Calu3 (cell line): ENCODE measurements around the gene NEK11. TPM values are rescaled to one million over a fixed set of nuclear protein-coding genes. Genes with fewer than 3 reads are reported as not detected.

ENCODE experiments used
- BruUV-seq: library from RNA; stranded (reverse); fragments of 400-500 nt; replicated peaks from 2 replicates; lab custom pipeline; 2021; lab: Mats Ljungman, UMichigan
- CTCF ChIA-PET: fragments of 300-600 bp; sonication (Branson Sonifier 250); formaldehyde crosslinking; loops from one replicate; lab custom pipeline; 2022; ENCODE audit warnings: antibody characterized with exemption; lab: Charles Lee
- DNase-seq: peaks from one replicate; pipeline ENCODE4 v3.0.0; 2022
- H3K27ac Mint-ChIP-seq: one replicate; pipeline ENCODE4 v1.8.0; 2022; ENCODE audit warnings: mixed read lengths; ENCODE audit not compliant: unreplicated experiment
- H3K27me3 Mint-ChIP-seq: one replicate; pipeline ENCODE4 v1.8.0; 2022; ENCODE audit warnings: mixed read lengths; ENCODE audit not compliant: unreplicated experiment
- H3K36me3 Mint-ChIP-seq: one replicate; pipeline ENCODE4 v1.8.0; 2022; ENCODE audit warnings: mild to moderate bottlenecking, moderate library complexity, mixed read lengths; ENCODE audit not compliant: insufficient read depth, unreplicated experiment
- H3K4me1 Mint-ChIP-seq: one replicate; pipeline ENCODE4 v1.8.0; 2022; ENCODE audit warnings: mild to moderate bottlenecking, low read depth, mixed read lengths; ENCODE audit not compliant: unreplicated experiment
- H3K4me3 Mint-ChIP-seq: one replicate; pipeline ENCODE4 v1.8.0; 2022; ENCODE audit warnings: mild to moderate bottlenecking, low read depth, moderate library complexity, mixed read lengths; ENCODE audit not compliant: unreplicated experiment
- H3K9me3 Mint-ChIP-seq: one replicate; pipeline ENCODE4 v1.8.0; 2022; ENCODE audit warnings: low read depth, mixed read lengths; ENCODE audit not compliant: unreplicated experiment
- intact Hi-C: fragments of 100-400 bp; cut with micrococcal nuclease; formaldehyde crosslinking; loops from one replicate; pipeline ENCODE4 v1.10.0; 2022; ENCODE audit not compliant: unreplicated experiment
- total RNA-seq: library from RNA; stranded (reverse); gene quantifications from 2 replicates; pipeline ENCODE4 v1.2.3, GENCODE V29; 2022
- TF ChIP-seq, protein P1 (sequence below): fragments of 200-600 bp; IDR thresholded peaks from one replicate; pipeline ENCODE4 v1.8.0; 2022; ENCODE audit warnings: antibody characterized with exemption; ENCODE audit not compliant: unreplicated experiment

NEK11 gene
- total RNA-seq, 1 experiment from 2014 or later: 23.9 TPM

DNA sequence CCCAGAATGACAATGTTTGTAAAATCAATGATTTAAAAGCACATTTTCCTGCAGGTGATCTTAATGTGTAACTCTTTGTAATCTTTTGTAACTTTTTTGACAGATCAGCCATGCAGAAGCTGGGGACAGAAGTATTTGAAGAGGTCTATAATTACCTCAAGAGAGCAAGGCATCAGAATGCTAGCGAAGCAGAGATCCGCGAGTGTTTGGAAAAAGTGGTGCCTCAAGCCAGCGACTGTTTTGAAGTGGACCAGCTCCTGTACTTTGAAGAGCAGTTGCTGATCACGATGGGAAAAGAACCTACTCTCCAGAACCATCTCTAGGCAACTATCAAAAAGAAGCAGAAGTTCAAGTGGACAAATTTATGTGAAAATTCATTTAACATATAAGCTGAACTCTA, 322.8 kb downstream of the NEK11 start:
- H3K27ac Mint-ChIP-seq: no peak overlapping the region
- peaks cover 3% of the 10 kb centered on the region for H3K9me3 Mint-ChIP-seq
- intact Hi-C loops: no loop called here
- H3K4me1 Mint-ChIP-seq: peaks cover 50% of the 10 kb centered on the region
- no peaks in the 10 kb centered on the region for H3K27me3 Mint-ChIP-seq
- H3K4me3 Mint-ChIP-seq: no peak overlapping the region
- TF ChIP-seq, protein P1, sequence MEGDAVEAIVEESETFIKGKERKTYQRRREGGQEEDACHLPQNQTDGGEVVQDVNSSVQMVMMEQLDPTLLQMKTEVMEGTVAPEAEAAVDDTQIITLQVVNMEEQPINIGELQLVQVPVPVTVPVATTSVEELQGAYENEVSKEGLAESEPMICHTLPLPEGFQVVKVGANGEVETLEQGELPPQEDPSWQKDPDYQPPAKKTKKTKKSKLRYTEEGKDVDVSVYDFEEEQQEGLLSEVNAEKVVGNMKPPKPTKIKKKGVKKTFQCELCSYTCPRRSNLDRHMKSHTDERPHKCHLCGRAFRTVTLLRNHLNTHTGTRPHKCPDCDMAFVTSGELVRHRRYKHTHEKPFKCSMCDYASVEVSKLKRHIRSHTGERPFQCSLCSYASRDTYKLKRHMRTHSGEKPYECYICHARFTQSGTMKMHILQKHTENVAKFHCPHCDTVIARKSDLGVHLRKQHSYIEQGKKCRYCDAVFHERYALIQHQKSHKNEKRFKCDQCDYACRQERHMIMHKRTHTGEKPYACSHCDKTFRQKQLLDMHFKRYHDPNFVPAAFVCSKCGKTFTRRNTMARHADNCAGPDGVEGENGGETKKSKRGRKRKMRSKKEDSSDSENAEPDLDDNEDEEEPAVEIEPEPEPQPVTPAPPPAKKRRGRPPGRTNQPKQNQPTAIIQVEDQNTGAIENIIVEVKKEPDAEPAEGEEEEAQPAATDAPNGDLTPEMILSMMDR: no peak
- BruUV-seq: no TSS peak
- no peak for DNase-seq
- H3K36me3 Mint-ChIP-seq: no peaks in the 10 kb centered on the region
- CTCF ChIA-PET: interaction anchor here (0.6 to 2.4 kb wide), 6 partner anchors 10 to 33 kb away, joined by 3 to 11 read pairs (median 3); partner anchors contain the start of gene NUDT16

DNA sequence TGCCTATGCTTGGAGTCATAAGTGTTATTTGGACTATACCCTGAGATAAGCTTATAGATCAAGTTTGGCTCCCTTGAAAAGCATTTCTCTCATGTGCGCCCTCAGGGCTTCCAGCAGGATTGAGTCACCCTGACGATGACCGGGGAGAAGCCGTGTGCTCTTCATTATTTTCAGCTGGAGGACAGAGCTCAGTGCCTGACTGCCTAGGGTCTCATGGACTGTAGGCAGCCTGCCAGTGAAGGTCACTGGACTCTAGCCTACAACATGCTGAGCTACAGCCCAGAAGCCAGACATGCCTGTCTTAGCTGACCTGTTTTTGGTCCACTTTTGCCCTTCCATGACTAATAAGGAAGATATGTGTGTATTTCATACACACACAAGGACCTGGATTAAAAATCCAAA, 323.3 kb downstream of the NEK11 start:
- intact Hi-C loops: loop anchor here (2.0 kb wide), 1 partner anchor 33 kb away; no protein-coding TSS in a partner anchor
- CTCF ChIA-PET: interaction anchor here (0.7 to 2.4 kb wide), 4 partner anchors 11 to 28 kb away, joined by 3 to 11 read pairs (median 3); no protein-coding TSS in a partner anchor
- H3K27me3 Mint-ChIP-seq: no peaks in the 10 kb centered on the region
- peaks cover 50% of the 10 kb centered on the region for H3K4me1 Mint-ChIP-seq
- peak; percentile 41 for DNase-seq
- peaks cover 2% of the 10 kb centered on the region for H3K9me3 Mint-ChIP-seq
- no TSS peak for BruUV-seq
- TF ChIP-seq, protein P1: no peak
- no peak overlapping the region for H3K27ac Mint-ChIP-seq
- H3K36me3 Mint-ChIP-seq: no peaks in the 10 kb centered on the region
- no peak overlapping the region for H3K4me3 Mint-ChIP-seq

DNA sequence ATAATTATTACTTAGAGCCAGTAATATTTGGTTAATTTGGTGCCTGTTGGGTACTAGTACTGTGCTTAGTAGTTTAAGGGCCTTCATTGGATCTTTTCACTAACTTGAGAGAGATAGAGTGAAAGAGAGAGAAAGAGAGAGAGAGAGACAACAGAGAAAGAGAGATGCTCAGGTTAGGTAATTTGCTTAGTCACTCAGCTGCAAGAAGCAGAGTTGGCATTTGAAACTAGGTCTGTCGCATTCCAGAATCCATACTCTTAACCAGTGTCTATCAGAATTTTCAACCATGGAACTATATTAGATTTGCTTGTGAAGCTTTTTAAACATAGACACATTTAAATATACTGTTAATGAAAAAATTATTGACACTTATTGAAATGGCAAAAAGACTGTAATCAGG, 323.8 kb downstream of the NEK11 start:
- no peak overlapping the region for H3K4me3 Mint-ChIP-seq
- no peak for DNase-seq

DNA sequence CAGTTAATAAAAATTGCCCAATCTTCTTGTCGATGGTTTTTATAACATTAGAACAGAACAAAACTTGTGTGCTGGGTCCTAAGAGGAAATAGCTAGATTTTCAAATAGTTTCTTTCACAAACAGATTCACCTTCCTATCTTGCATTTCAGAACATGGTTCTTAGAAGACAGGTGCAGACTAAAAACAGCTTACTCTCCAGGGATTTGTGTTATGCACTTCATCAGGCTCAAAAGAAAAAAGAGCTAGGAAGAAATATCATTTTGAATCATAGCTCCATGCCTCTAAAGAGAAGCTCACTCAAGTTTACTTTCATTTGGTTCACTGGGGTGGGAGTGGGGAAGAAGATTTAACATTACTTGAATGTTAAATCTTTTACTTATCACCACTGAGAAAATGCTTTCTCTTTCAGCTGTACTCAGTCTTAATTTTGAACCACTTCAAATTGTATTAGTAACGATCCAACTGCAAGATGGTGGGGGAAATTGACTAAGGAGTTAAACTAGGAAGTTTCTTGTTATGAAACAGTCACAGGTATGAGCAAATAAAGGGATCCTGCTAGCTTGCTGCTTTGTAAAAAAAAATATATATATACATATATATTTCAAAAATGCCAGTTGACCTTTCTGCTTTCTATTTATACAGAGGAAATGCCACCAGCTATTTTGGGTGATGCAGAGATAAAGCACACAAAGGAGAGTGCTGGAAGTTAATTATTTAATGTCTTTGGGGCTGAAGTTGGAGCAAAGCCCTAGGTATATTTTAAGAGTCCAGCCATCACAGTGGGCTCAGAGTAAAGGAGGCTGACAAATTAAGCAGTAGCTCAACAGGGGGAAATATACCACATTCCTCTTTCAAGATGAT, 326.6 kb downstream of the NEK11 start:
- H3K36me3 Mint-ChIP-seq: no peaks in the 10 kb centered on the region
- intact Hi-C loops: no loop called here
- no peaks in the 10 kb centered on the region for H3K9me3 Mint-ChIP-seq
- H3K27me3 Mint-ChIP-seq: no peaks in the 10 kb centered on the region
- DNase-seq: no peak
- H3K27ac Mint-ChIP-seq: peak overlapping the region; percentile 9
- H3K4me3 Mint-ChIP-seq: peak overlapping the region; percentile 0
- no TSS peak for BruUV-seq
- peaks cover 49% of the 10 kb centered on the region for H3K4me1 Mint-ChIP-seq
- CTCF ChIA-PET: interaction anchor here (0.5 to 0.8 kb wide), 3 partner anchors 8 to 1463 kb away, joined by 3 to 4 read pairs (median 3); no protein-coding TSS in a partner anchor
- TF ChIP-seq, protein P1: no peak

More for the DNA sequence above, 323.8 kb downstream of the NEK11 start:
- no peak overlapping the region for H3K27ac Mint-ChIP-seq
- intact Hi-C loops: loop anchor here (2.0 kb wide), 1 partner anchor 34 kb away; no protein-coding TSS in a partner anchor
- BruUV-seq: no TSS peak
- peaks cover 50% of the 10 kb centered on the region for H3K4me1 Mint-ChIP-seq
- TF ChIP-seq, protein P1: no peak
- H3K9me3 Mint-ChIP-seq: peaks cover 2% of the 10 kb centered on the region
- H3K36me3 Mint-ChIP-seq: no peaks in the 10 kb centered on the region
- no peaks in the 10 kb centered on the region for H3K27me3 Mint-ChIP-seq
- CTCF ChIA-PET: interaction anchor here (2.4 kb wide), 1 partner anchor 11 kb away, joined by 11 read pairs; no protein-coding TSS in a partner anchor
